ENCODE data around the gene FBXL17.

FBXL17 gene

DNA sequence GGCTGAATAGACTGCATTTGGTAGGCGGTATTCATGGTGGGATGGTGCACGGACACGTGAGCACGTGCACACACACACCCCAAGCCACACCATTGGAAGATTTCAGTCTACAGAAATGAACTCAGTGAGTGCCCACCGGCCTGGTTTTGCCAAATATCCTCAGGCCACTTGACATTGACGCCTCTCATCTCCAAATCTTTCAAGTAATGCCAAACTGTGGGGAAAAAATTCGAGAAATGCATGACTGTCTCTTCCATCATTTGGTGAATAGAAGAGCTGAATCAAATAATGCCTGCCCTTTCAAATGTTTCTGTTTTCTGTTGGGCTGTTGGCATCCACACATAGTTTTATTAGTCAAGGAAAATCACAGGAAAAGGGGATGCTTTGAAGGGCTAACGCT, 528.9 kb downstream of the FBXL17 start:
- Histone ChIP-seq H3K9ac (ENCODE audit: low read length) (no peak overlapping the region), H4K20me1 (ENCODE audit: low read depth, low read length) (no peaks in the 10 kb centered on the region), H3K79me2 (ENCODE audit: insufficient read depth, low read length) (no peaks in the 10 kb centered on the region), H3K36me3 (ENCODE audit: low read length) (no peaks in the 10 kb centered on the region), H2AFZ (ENCODE audit: low read depth, low read length, severe bottlenecking) (no peak overlapping the region), H3K4me3 (ENCODE audit: insufficient read depth, low read length, poor library complexity, severe bottlenecking) (no peak overlapping the region), H3K9me2 (replicated peaks; ENCODE audit: insufficient read depth, low read length) (no peaks in the 10 kb centered on the region), H3F3A (ENCODE audit: insufficient read depth) (no peaks in the 10 kb centered on the region), H3K27me3 (ENCODE audit: low read length) (no peaks in the 10 kb centered on the region), H3K9me3 (ENCODE audit: insufficient read depth, low read length) (no peaks in the 10 kb centered on the region), H3K27ac (ENCODE audit: low read depth, low read length) (no peak overlapping the region), H3K4me2 (ENCODE audit: low read depth, low read length, poor library complexity, severe bottlenecking) (no peak overlapping the region)
- TF ChIP-seq EZH2phosphoT487 (conservative IDR thresholded peaks at IDR 0.05; ENCODE audit: low read length) = no peak
- TF ChIP-seq CTCF (IDR thresholded peaks at IDR 0.05; ENCODE audit: insufficient read depth, low read length, poor library complexity, severe bottlenecking) = no peak

DNA sequence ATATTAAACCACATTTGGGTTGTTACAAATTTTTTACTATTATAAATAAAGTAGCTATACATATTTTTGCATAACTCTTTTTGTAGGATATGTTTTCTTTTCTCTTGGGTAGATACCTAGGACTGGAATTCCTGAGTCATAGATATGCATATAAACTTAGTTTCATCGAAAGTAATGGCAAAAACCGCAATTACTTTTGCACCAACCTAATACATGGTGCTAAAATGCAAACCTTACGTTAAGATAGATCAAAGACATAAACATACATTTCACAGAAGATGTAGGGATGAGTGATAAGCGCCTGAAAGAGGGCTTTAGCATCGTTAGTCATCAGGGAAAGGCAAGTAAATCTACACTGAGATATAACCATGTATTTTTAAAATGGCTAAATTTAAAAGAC, 532.8 kb downstream of the FBXL17 start:
- no peaks in the 10 kb centered on the region for H3K27me3 ChIP-seq (ENCODE audit: low read length)
- no peaks in the 10 kb centered on the region for H3K79me2 ChIP-seq (ENCODE audit: insufficient read depth, low read length)

GRCh38 chr5:107840592-107840991, 541.3 kb downstream of the FBXL17 start:
- H3K27me3 ChIP-seq (ENCODE audit: low read length) = no peaks in the 10 kb centered on the region
- no peaks in the 10 kb centered on the region for H3K9me2 ChIP-seq (replicated peaks; ENCODE audit: insufficient read depth, low read length)
- H3K36me3 ChIP-seq (ENCODE audit: low read length) = no peaks in the 10 kb centered on the region
- H3K4me2 ChIP-seq (ENCODE audit: low read depth, low read length, poor library complexity, severe bottlenecking) = no peak overlapping the region
- no peak overlapping the region for H3K9ac ChIP-seq (ENCODE audit: low read length)
- TF ChIP-seq EZH2phosphoT487 (conservative IDR thresholded peaks at IDR 0.05; ENCODE audit: low read length) = no peak
- no peak for TF ChIP-seq CTCF (IDR thresholded peaks at IDR 0.05; ENCODE audit: insufficient read depth, low read length, poor library complexity, severe bottlenecking)
- no peaks in the 10 kb centered on the region for H3K9me3 ChIP-seq (ENCODE audit: insufficient read depth, low read length)
- no peak overlapping the region for H3K27ac ChIP-seq (ENCODE audit: low read depth, low read length)
- no peaks in the 10 kb centered on the region for H3K79me2 ChIP-seq (ENCODE audit: insufficient read depth, low read length)
- H3F3A ChIP-seq (ENCODE audit: insufficient read depth) = no peaks in the 10 kb centered on the region
- H4K20me1 ChIP-seq (ENCODE audit: low read depth, low read length) = no peaks in the 10 kb centered on the region
- H3K4me3 ChIP-seq (ENCODE audit: insufficient read depth, low read length, poor library complexity, severe bottlenecking) = no peak overlapping the region
- no peak overlapping the region for H2AFZ ChIP-seq (ENCODE audit: low read depth, low read length, severe bottlenecking)

More for the DNA sequence above, 532.8 kb downstream of the FBXL17 start:
- no peak overlapping the region for H3K4me2 ChIP-seq (ENCODE audit: low read depth, low read length, poor library complexity, severe bottlenecking)
- TF ChIP-seq CTCF (IDR thresholded peaks at IDR 0.05; ENCODE audit: insufficient read depth, low read length, poor library complexity, severe bottlenecking) (no peak), EZH2phosphoT487 (conservative IDR thresholded peaks at IDR 0.05; ENCODE audit: low read length) (no peak)
- no peaks in the 10 kb centered on the region for H3F3A ChIP-seq (ENCODE audit: insufficient read depth)
- H3K9me2 ChIP-seq (replicated peaks; ENCODE audit: insufficient read depth, low read length) = no peaks in the 10 kb centered on the region
- H3K9me3 ChIP-seq (ENCODE audit: insufficient read depth, low read length) = no peaks in the 10 kb centered on the region
- no peaks in the 10 kb centered on the region for H3K36me3 ChIP-seq (ENCODE audit: low read length)
- H3K9ac ChIP-seq (ENCODE audit: low read length) = no peak overlapping the region
- no peak overlapping the region for H3K27ac ChIP-seq (ENCODE audit: low read depth, low read length)
- no peaks in the 10 kb centered on the region for H4K20me1 ChIP-seq (ENCODE audit: low read depth, low read length)
- no peak overlapping the region for H3K4me3 ChIP-seq (ENCODE audit: insufficient read depth, low read length, poor library complexity, severe bottlenecking)
- H2AFZ ChIP-seq (ENCODE audit: low read depth, low read length, severe bottlenecking) = no peak overlapping the region

Measured in SU-DHL-6 (cell line).